ENCODE results near the gene MSRB1.
"Not testable (repeated sequence)": the region's sequence is repeated elsewhere in the genome, so short reads cannot be mapped to it uniquely, and the experiment has no call there.

The MSRB1 gene

DNA sequence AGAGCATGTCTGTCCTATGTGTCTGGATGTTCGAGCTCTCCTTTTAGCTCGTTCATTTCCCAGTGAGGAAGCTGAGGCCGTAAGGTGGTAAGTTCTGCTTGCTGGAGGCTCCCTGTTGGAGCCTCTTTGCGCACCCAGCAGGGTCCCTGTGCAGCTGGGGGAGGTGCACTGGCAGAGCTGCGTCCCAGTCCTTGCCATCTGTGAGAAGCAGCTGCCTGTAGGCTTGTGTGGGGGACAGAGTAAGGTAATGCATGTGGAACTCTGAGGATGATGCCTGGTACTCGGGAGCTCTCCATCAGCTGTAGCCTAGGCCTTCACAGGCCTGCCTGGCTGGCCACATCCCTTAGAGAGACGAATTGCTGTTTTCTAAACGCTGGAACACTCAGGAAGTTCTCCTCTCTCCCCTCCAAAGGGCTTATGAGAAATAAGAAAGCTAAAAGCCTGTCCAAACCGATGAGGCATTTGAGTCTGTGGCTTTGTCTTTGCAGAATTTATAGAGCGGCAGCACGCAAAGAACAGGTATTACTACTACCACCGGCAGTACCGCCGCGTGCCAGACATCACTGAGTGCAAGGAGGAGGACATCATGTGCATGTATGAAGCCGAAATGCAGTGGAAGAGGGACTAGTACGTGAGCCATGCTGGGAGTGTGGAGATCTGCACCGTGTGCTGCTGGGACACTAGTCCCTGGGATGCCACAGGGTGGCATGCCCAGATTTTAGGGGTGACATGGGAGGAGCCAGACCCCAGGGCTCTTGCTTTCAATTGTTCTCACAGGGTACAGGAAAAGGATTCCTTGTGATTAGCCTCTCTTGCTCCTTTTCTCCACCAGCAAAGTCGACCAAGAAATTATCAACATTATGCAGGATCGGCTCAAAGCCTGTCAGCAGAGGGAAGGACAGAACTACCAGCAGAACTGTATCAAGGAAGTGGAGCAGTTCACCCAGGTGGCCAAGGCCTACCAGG is 17.9 kb upstream of the MSRB1 start:
- DNase-seq = peak; percentile 71

DNA sequence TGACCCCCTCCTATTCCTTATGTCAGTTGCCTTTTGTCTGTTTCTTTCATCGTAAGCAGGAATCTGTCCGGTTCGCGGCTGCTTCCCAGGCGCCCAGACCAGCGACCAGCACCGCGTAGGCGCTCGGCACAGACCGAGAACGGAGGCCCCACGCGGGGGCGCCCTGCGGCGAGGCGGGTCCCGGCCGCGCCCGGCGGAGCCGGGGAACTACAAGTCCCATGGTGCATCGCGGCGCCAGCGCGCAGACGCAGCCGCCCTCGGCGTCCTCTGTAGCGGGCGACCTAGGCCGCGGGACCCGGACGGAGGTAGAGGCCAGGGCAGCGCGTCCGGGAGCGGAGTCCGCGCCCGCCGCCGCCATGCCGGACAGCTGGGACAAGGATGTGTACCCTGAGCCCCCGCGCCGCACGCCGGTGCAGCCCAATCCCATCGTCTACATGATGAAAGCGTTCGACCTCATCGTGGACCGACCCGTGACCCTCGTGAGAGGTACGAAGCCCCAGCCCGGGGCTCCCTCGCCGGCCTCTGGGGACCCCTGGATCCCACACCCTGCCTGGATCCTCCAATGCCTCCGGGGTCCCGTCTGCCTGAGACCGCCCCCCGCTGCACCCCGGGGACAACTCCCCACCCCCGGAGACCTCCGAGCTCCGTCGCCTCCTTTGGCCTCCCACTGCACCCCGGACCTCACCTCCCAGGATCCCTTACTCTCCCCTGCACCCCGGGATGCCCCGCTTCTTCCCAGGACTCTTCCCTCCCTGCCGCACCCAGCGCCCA is 16.5 kb upstream of the MSRB1 start, which contains the start of gene NDUFB10:
Gene NDUFB10 (plus strand): TSS at position 270 of the 771 bp plus-strand sequence. CDS start 87 bp downstream, at position 357.
- DNase-seq = peak; percentile 82

DNA sequence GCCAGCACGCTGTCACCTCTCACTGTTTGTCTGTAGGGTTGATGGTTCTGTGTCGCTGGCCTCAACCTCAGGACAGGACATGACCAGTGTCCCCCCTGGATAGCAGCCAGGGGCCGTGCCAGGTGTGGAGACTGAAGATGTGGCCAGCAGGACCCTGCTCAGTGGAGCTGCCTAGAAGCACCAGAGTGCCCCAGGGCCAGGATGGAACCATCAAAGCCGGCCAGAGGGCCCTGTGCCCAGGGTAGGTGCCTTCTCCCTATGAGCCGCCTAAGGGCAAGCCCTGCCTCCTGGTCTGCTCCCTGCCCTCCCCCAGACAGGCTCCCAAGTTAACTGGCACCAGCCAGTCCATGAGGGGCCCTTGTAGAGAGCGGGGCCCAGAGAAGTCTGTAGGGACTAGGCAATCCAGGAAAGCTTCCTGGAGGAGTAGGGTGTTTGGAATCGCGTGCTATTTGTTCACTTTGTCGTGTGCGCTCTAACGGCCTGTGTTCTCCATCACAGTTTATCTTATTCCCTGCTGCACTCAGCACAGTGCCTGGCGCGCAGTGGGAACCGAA is 15.8 kb upstream of the MSRB1 start:
- no peak for DNase-seq

- DNase-seq = not testable (repeated sequence)
These were observed 15.1 kb upstream of the MSRB1 start for GRCh38 chr16:1958143-1958491.

DNA sequence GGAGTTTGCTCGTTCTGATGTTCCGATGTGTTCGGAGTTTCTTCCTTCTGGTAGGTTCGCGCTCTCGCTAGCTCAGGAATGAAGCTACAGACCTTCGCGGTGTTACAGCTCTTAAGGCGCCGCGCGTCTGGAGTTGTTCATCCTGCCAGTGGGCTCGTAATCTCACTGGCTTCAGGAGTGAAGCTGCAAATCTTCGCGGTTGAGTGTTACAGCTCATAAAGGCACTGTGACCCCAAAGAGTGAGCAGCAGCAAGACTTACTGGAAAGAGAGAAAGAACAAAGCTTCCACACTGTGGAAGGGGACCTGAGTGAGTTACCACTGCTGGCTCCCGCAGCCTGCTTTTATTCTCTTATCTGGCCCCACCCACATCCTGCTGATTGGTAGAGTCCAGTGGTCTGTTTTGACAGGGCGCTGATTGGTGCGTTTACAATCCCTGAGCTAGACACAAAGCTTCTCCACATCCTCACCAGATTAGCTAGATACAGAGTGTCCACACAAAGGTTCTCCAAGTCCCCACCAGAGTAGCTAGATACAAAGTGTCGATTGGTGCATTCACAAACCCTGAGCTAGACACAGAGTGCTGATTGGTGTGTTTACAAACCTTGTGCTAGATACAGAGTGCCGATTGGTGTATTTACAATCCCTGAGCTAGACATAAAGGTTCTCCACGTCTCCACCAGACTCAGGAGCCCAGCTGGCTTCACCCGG is 14.6 kb upstream of the MSRB1 start:
- not testable (repeated sequence) for DNase-seq

DNA sequence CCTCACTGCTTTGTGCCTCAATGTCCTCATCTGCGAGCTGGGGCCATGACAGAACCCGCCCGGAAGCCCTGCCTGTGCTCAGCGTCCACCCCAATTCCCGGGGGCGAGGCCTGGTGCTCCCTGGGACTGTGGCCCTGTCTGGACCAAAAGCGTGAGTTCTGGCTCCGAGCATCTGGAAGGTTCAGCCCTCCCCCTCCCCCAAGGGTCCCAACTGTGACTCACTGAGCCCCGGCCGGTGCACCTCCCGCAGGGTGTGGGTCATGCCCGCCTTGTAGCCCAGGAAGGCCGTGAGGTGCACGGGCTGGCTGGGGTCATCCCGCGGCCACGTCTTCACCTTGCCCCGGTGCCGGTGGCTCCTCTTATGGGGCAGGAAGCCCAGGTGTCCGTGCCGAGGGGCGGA is 10.7 kb upstream of the MSRB1 start:
- no peak for DNase-seq

- DNase-seq = no peak
These were observed 7.6 kb upstream of the MSRB1 start for GRCh38 chr16:1950559-1950958.

GRCh38 chr16:1950047-1950446 is 7.0 kb upstream of the MSRB1 start:
- no peak for DNase-seq

DNA sequence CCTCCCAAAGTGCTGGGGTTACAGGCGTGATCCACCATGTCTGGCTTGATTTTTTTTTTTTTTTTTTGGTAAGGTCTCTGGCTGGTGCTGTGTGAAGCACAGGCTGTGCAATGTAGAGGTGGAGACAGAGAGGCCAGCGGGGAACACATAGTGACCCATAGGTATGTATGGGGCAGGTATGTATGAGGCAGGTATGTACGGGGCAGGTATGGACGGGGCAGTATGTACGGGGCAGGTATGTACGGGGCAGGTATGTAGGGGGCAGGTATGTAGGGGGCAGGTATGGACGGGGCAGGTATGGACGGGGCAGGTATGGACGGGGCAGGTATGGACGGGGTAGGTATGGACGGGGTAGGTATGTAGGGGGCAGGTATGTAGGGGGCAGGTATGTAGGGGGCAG is 6.5 kb upstream of the MSRB1 start:
- no peak for DNase-seq

DNA sequence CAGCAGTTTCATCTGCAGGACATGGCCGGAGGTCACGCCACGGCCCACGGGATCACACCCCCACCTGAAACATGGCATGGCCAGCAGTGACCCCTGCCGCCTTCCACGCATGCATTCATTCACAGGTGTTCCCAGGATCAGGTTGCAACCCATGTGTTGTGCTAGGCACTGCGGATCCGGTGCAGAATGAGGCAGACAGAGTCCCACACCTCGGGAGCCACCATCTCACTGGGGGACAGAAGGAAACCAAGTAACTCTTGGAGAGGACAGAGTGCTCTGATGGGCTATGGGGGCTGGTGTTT is 4.3 kb upstream of the MSRB1 start:
- no peak for DNase-seq

DNA sequence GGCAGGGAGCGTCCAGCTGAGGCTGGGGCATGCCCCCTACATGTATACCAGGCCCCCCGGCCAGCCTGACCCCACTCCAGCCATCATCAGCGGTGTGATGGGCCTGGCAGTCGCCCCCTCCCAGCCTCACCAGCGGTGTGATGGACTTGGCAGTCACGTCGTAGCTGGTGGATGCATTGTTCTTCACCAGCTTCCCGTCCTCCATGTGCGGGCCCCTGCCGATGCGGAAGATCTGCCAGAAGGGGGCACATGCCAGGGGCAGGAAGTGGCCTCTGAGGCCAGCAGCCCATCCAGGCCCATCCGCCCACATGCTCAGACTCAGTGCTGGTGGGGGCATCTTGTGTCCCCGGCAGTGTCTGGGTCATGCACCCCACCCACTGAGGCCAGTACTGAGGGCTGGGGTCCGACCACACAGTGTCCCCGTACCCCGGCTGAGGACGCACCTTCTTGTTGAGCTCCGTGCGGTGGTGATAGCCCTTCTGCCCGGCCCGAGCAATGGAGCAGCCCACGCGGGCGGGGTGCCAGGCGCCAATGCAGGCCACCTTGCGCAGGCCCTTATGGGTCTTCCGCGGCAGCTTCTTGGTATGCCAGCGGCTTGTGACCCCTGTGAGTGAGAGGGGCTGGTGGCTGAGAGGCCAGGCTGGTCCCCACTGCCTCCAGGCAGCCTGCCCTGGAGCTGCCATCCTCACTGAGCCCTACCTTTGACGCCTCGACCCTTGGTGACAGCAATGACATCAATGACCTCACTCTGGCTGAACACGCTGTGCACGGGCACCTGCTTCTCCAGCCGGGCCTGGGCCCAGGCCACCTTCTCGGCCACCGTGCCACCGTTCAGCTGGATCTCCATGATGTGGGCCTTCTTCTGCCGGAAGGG is 3.7 kb upstream of the MSRB1 start:
- DNase-seq = no peak

DNA sequence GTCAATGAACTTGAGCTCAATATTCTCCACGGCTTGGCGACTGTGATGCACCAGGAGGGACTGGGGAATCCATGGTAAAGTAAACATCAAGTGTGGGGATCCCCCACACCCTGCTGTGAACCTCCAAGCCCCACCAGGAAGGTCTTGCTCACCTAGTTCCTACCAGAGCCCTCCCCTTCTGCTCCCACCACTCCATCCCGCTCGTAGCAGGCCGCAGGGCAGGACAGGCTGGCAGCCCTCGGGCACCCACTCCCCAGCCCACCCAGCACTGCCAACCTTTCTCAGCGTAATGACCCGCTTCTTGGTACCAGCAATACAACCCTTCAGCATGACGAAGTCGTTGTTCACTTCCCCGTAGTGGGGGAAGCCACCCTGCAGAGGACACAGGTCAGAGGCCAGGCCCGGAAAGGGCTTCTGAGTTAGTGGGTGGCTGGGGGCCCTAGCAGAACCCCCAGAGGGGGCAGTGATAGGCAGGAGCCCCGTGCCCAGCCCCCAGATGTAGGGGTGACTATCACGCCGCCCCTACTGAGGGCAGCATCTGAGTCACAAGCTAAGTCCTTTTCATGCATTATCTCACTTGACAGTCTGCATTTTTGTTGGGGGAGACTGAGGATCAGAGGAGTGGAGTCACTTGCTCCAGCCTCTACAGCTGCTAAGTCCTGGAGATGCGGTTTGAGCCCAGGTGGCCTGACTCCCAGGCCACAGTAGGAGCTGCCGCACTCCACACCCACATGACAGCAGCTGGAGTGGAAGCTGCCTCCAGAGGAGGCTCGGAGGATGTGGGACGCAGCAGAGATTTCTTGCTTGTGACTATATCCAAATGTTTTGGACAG is 2.8 kb upstream of the MSRB1 start:
- no peak for DNase-seq

DNA sequence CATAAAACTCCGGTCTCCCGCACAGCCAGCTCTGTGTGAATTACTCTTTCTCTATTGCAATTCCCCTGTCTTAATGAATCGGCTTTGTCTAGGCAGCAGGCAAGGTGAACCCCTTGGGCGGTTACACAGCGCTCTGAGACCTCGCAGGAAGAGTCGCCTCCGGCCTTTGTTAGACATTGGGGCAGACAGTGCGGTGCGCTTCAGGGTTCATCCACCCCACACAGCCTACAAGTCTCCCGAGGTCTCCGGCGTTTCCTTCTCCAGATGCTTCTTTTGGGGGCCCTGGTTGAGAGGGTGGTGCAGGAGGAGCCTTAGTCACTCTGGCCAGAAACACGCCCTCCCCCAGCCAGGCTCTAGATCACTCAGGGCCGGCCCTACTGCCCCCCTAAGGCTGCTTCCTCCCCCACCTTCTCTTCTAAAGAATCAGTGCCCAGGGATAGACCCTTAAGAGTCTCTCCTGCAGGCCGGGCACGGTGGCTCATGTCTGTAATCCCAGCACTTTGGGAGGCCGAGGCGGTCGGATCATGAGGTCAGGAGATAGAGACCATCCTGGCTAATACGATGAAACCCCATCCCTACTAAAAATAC is 1.7 kb upstream of the MSRB1 start:
- DNase-seq = no peak

GRCh38 chr16:1942047-1942809 is 771 bp downstream of the MSRB1 start:
- DNase-seq = peak; percentile 85

DNA sequence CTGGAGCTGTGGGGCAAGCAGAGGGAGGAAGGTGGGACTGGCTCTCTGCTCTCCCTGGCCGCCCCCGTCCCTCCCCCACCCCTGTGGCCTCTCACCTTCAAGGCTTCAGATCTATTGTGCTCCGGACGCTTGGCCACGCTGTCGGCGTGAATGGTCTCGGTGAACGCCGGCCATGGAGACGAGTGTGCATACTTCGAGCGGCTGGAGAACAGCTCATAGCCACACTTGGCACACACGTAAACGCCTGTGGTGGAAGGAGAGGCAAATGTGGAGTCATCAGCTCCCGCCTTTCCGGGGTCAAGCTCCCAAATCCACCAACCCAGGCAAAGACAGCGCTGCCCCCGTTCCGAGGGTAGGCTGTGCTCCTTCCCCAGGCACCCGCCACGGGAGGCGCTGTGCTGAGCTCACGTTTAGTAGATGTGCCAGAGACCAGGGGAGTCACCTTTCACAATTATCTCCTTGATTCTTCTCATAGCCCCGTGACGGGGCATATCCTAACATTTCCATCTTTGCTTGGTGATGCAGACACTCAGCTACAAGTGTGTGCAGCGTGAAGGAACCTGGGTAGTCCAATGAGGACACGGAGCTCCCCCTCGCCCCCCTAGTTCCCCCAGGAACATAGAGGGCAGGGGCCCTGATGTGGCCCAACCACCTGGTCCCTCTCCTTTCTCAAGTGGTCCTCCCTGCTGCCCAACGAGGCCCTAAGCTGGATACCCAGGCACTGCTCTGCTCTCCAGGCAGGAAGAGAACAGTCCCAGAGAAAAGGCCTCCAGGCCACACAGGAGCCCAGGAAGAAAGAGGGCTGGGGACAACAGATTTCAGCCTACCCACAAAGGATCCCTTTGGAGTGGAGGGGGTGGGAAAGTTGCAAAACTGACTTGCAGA is 1.6 kb downstream of the MSRB1 start:
- no peak for DNase-seq

- no peak for DNase-seq
These were observed 2.5 kb downstream of the MSRB1 start for GRCh38 chr16:1940273-1941161.

DNA sequence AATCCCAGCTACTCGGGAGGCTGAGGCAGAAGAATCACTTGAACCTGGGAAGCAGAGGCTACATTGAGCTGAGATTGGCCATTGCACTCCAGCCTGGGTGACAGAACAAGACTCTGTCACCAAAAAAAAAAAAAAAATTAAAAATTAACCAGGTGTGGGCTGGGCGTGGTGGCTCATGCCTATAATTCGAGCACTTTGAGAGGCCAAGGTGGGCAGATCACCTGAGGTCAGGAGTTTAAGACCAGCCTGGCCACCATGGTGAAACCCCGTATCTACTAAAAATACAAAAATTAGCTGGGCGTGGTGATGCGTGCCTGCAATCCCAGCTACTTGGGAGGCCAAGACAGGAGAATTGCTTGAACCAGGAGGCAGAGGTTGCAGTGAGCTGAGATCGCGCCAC is 3.2 kb downstream of the MSRB1 start:
- not testable (repeated sequence) for DNase-seq

DNA sequence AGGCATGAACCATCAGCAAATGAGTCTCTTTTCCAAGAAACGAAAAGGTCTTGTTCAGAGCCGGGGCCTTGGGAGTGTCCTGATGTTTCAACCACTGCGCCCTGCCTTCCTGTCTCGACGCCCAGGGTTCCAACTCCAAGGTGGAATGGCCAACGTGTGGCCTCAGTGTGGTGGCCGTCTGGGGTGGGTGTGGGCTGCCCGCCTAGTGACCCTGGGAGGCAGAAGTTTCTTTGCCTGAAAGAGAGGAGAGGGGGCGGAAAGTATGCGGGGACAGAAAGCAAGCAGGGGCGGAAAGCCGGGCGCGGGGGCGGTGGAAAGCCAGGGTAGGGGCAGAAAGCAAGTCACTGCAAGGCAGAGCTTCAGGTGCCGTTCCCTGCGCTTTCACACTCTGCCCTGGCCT is 4.1 kb downstream of the MSRB1 start:
- no peak for DNase-seq

Data from MV-4-11 (cell line).